Subcutaneous adipose tissue (tissue), 4 donors: ENCODE data around the gene PGRMC2. TPM values are rescaled to one million over a fixed set of nuclear protein-coding genes. Genes with fewer than 3 reads are reported as not detected.

Source experiments
- CTCF ChIP-seq: fragments of 450-650 bp; IDR thresholded peaks from one replicate; pipeline ENCODE4 v1.5.1; 2016; ENCODE audit warnings: low read depth, mild to moderate bottlenecking, control low read depth, antibody characterized with exemption, moderate library complexity
- total RNA-seq, 4 donors: library from RNA; depleted of rRNA; stranded (reverse); fragments of >200 nt; gene quantifications; one replicate each; pipeline ENCODE4 v1.1.0, GENCODE V29; 2016

Gene PGRMC2
- total RNA-seq, 4 donors from 2014 or later, result 59.7 to 106 (median 67.9) TPM

GRCh38 chr4:128309585-128309984, 22.0 kb upstream of the PGRMC2 start:
- TF ChIP-seq CTCF, result no peak

DNA sequence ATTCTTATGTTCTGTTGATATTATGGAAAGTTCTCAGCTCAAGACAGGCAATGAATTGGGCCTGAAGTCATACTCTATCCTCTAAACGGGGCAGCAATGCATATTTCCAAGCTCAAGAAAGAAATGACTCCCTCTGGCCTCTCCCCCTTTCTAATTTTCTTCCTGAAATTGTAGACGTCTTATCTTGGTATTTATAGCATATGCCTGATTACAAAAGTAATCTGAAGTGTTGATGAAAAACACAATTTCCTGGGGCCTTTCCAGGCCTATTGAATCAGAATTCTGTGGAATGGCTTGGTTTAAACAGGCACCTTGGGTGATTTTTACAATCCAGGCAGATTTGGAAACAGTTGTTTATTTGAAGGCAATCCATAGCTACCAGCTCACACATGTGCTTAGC, 21.4 kb upstream of the PGRMC2 start:
- no peak for TF ChIP-seq CTCF

- TF ChIP-seq CTCF, result no peak
These were observed 19.5 kb upstream of the PGRMC2 start for GRCh38 chr4:128307123-128307571.

DNA sequence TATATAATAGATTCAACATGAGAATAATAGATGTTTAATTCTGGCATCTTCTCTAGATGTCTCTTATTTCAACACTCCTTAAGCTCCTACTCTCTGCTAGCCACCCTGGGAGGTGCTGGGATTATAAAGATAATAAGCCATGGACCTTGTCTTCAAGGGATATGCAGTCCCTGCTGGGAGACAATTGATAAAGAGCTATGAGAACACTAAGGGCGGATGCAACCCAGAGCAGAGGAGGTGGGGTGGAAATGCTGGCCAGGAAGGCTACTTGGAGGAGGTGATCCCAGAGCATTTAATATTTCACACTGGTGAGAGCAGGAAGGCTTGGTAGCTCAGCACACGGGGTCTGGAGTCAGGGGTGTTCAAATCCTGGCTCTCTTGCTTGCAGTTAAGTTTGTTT, 18.3 kb upstream of the PGRMC2 start:
- TF ChIP-seq CTCF, result no peak

DNA sequence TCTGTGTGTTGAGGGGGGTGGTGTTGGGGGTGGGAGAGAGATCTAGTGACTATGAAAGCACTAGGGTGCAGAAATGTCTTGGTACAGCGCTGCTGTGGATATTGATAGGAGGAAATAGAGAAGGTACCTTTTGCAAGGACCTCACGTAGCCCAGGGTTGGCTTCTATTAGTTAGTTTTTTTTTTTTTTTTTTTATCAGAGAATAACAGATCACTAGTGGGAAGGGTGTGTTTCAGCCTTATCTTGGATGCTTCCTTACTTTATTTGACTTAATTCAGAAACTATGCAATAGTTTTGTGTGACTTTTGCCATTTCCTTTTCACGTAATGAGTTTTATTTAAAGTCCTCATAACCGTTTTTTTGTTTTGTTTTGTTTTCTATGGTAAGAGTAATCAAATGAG, 16.4 kb upstream of the PGRMC2 start:
- no peak for TF ChIP-seq CTCF

GRCh38 chr4:128303405-128303785, 15.8 kb upstream of the PGRMC2 start:
- TF ChIP-seq CTCF, result no peak

- TF ChIP-seq CTCF, result no peak
These were observed 14.4 kb upstream of the PGRMC2 start for GRCh38 chr4:128301979-128302378.

- TF ChIP-seq CTCF, result no peak
These were observed 12.2 kb upstream of the PGRMC2 start for GRCh38 chr4:128299848-128300247.
